Prostate gland (tissue), 2 donors: ENCODE data around the gene CDC42BPA. TPM values are rescaled to one million over a fixed set of nuclear protein-coding genes. Genes with fewer than 3 reads are reported as not detected.

ENCODE experiments used
- DNase-seq: peaks from one replicate; pipeline ENCODE4 v3.0.0-alpha.2; 2019; ENCODE audit warnings: low spot score
- H3K27ac ChIP-seq, 2 donors: fragments of 200-600 bp; sonication (generic); 2 replicates each; pipeline ENCODE4 v1.5.1; 2017 to 2019
- H3K27me3 ChIP-seq: fragments of 200-600 bp; sonication (generic); replicated peaks from 2 replicates; pipeline ENCODE4 v1.5.1; 2019; ENCODE audit not compliant: insufficient read depth
- H3K36me3 ChIP-seq, 2 donors: fragments of 200-600 bp; sonication (generic); 1 replicate in 1 of 2; 2 replicates in 1 of 2; pipeline versions ENCODE4 v1.5.1 to v1.8.1; 2017 to 2019
- H3K4me1 ChIP-seq: fragments of 200-600 bp; sonication (generic); replicated peaks from 2 replicates; pipeline ENCODE4 v1.5.1; 2019
- H3K4me3 ChIP-seq, 2 donors: fragments of 200-600 bp; sonication (generic); 2 replicates each; pipeline ENCODE4 v1.5.1; 2017 to 2019
- H3K9me3 ChIP-seq: fragments of 200-600 bp; sonication (generic); 2 replicates; pipeline ENCODE4 v1.5.1; 2017
- POLR2A ChIP-seq: fragments of 450-650 bp; IDR thresholded peaks from one replicate; pipeline ENCODE4 v1.6.1; 2016; ENCODE audit warnings: antibody characterized with exemption, mild to moderate bottlenecking
- POLR2AphosphoS5 ChIP-seq: sonication (generic); formaldehyde crosslinking; IDR thresholded peaks from one replicate; pipeline ENCODE4 v1.6.1; 2017; ENCODE audit warnings: antibody characterized with exemption
- WGBS: methylation state at CpG from one replicate; pipeline ENCODE4 v1.1.5; 2018; 5-methylcytosine and 5-hydroxymethylcytosine counted together
- intact Hi-C: fragments of 100-400 bp; cut with DNase I; formaldehyde crosslinking; loops from one replicate; pipeline ENCODE4 v1.14.2; 2022
- total RNA-seq, 2 donors: library from RNA; depleted of rRNA; stranded (reverse); fragments of >200 nt; gene quantifications; one replicate each; pipeline ENCODE4 v1.1.0, GENCODE V29; 2016
- TF ChIP-seq, protein P1 (sequence below), 4 experiments: fragments of 200-600 bp in 2 of 4; fragments of 450-650 bp in 2 of 4; sonication (generic) in 2 of 4; IDR thresholded peaks; 1 replicate in 3 of 4; 2 replicates in 1 of 4; pipeline ENCODE4 v1.5.1; 2016 to 2019; ENCODE audit warnings: antibody characterized with exemption in 4 of 4, mild to moderate bottlenecking in 2 of 4, moderate library complexity in 2 of 4

The CDC42BPA gene
- total RNA-seq, 2 donors from 2014 or later: 31.3 to 76.9 TPM

DNA sequence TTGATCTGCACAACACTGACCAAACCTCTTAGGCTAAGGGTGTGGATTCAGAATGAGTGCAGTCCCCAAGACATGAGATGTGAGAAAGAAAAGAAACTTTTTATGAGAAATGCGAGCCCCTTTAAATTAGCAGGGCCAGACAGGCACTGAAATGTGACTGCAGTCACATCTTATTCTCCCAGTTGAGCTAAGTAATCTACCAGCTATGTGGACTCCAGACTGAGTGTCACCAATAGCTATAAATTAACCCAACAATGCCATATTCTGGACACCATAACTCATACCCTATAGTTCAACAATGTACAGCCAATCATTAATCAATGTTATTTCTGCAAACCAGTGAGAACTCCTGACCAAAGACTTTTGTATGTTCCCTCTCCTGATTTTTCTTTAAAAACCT, 225.0 kb downstream of the CDC42BPA start:
- no peaks in the 10 kb centered on the region for H3K4me1 ChIP-seq
- 87% methylated on average over 1 of the region's 1 CpG for WGBS
- H3K9me3 ChIP-seq: no peaks in the 10 kb centered on the region
- intact Hi-C loops: no loop called here
- no peaks in the 10 kb centered on the region for H3K36me3 ChIP-seq
- no peak for DNase-seq
- TF ChIP-seq, protein P1, sequence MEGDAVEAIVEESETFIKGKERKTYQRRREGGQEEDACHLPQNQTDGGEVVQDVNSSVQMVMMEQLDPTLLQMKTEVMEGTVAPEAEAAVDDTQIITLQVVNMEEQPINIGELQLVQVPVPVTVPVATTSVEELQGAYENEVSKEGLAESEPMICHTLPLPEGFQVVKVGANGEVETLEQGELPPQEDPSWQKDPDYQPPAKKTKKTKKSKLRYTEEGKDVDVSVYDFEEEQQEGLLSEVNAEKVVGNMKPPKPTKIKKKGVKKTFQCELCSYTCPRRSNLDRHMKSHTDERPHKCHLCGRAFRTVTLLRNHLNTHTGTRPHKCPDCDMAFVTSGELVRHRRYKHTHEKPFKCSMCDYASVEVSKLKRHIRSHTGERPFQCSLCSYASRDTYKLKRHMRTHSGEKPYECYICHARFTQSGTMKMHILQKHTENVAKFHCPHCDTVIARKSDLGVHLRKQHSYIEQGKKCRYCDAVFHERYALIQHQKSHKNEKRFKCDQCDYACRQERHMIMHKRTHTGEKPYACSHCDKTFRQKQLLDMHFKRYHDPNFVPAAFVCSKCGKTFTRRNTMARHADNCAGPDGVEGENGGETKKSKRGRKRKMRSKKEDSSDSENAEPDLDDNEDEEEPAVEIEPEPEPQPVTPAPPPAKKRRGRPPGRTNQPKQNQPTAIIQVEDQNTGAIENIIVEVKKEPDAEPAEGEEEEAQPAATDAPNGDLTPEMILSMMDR (IDR thresholded peaks at IDR 0.05): no peak
- H3K27ac ChIP-seq: no peak overlapping the region
- H3K27me3 ChIP-seq: no peaks in the 10 kb centered on the region
- no peak overlapping the region for H3K4me3 ChIP-seq

DNA sequence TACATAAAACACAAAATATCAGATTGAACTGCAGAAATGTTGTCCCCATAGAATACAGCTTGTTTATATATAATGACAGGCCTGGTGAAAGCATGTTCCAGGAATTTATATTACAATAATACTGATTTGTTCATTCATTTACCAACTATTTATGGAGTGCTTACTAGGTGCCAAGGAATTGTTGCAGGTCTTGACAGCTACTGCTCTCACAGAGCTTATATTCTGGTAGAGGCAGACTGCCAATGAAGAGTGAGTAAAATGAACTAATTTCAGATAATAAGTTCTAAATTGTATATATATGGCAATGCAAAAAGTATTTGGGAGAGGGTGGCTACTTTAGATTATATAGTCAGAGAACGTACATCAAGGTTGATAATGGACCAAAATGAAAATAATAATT, 226.2 kb downstream of the CDC42BPA start:
- intact Hi-C loops: no loop called here
- Histone ChIP-seq H3K36me3 (no peaks in the 10 kb centered on the region), H3K4me1 (no peaks in the 10 kb centered on the region), H3K4me3 (no peak overlapping the region), H3K9me3 (no peaks in the 10 kb centered on the region), H3K27ac (no peak overlapping the region), H3K27me3 (no peaks in the 10 kb centered on the region)
- WGBS: 83% methylated on average over 1 of the region's 1 CpG
- DNase-seq: no peak
- TF ChIP-seq, protein P1 (IDR thresholded peaks at IDR 0.05): no peak
- TF ChIP-seq POLR2A: no peak
- TF ChIP-seq POLR2AphosphoS5: no peak

DNA sequence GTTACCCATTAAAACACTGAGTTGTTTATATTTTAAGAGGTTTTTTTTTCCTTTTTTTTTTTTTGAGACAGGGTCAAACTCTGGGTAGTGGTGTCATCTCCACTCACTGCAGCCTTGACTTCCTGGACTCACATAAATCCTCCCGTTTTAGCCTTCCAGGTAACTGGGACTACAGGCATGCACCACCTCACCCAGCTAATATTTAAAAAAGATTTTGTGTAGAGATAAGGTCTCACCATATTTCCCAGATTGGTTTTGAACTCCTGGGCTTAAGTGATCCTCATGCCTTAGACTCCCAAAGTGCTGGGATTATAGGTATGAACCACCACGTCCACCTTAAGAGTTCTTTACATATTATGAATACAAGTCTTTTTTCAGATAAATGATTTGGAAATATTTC, 231.7 kb downstream of the CDC42BPA start:
- Histone ChIP-seq H3K36me3 (no peaks in the 10 kb centered on the region), H3K4me1 (no peaks in the 10 kb centered on the region), H3K4me3 (no peak overlapping the region), H3K9me3 (no peaks in the 10 kb centered on the region), H3K27ac (no peak overlapping the region), H3K27me3 (no peaks in the 10 kb centered on the region)
- intact Hi-C loops: no loop called here
- WGBS: 78% methylated on average over 2 of the region's 2 CpGs
- no peak for DNase-seq
- TF ChIP-seq POLR2AphosphoS5 (no peak), POLR2A (no peak)
- TF ChIP-seq, protein P1 (IDR thresholded peaks at IDR 0.05): no peak

DNA sequence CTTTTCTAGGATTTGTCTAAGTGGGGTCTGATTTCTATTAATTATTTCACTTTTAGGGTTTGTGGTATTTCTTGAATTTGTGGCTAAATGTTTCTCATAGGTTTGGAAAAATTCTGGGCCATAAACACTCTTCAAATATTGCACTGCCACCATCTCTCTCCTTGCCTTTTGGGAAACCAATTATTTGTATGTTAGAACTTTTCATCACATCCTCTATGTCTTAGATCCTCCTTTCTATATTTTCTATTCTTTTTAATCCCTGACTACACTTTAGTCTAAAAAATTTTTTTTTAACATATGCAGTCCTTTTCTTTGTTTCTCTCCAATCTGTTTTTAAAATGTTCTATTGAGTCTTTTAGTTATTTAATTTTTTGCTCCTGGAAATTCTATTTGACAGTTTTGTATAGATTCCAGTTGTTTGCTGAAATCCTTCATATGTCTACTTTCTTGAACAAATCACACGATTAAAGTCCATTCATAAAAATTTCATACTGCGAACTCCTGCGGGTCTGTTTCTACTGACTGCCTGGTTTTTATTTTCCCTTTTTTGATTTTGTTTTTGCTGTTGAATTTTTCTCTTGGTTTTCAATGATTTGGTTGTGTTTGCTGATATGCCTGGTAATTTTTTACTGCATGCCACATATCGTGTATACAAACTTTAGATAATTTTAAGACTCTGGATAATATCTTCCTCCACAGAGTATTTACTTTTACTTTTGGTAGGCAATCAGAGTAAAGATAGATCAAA, 235.1 kb downstream of the CDC42BPA start:
- H3K36me3 ChIP-seq: no peaks in the 10 kb centered on the region
- no peaks in the 10 kb centered on the region for H3K4me1 ChIP-seq
- no peak overlapping the region for H3K27ac ChIP-seq
- no peak overlapping the region for H3K4me3 ChIP-seq
- H3K27me3 ChIP-seq: no peaks in the 10 kb centered on the region
- DNase-seq: no peak
- intact Hi-C loops: no loop called here
- H3K9me3 ChIP-seq: no peaks in the 10 kb centered on the region
- TF ChIP-seq, protein P1 (IDR thresholded peaks at IDR 0.05): no peak
- TF ChIP-seq POLR2A (no peak), POLR2AphosphoS5 (no peak)
- 90% methylated on average over 4 of the region's 4 CpGs for WGBS

DNA sequence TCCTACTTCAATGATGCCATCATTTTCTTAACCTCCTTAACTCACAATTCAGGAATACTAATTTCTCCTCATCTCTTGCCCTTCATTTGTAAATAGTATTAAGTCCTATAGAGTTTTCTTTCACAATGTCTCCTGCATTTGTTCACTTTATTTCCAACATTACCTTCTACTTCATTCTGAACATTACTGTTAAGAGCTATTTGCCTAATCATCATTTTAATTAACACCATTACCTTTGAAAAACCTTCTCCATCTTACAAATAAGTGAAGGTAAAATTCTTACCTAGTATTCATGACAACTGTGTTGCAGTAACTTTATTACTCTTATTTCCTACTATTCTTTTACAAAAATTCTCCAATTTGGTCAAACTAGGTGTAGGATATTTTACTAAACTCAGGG, 240.5 kb downstream of the CDC42BPA start:
- no peak for DNase-seq
- no peak overlapping the region for H3K27ac ChIP-seq
- no peaks in the 10 kb centered on the region for H3K4me1 ChIP-seq
- intact Hi-C loops: no loop called here
- no peak overlapping the region for H3K4me3 ChIP-seq
- TF ChIP-seq POLR2A (no peak), POLR2AphosphoS5 (no peak)
- TF ChIP-seq, protein P1 (IDR thresholded peaks at IDR 0.05): no peak
- H3K27me3 ChIP-seq: no peaks in the 10 kb centered on the region
- H3K36me3 ChIP-seq: no peaks in the 10 kb centered on the region
- H3K9me3 ChIP-seq: no peaks in the 10 kb centered on the region
